ENCODE measurements around the gene GSTP1. TPM values are rescaled to one million over a fixed set of nuclear protein-coding genes. Genes with fewer than 3 reads are reported as not detected.

GSTP1 gene
- total RNA-seq, 1 donor from 2014 or later: 978 TPM

DNA sequence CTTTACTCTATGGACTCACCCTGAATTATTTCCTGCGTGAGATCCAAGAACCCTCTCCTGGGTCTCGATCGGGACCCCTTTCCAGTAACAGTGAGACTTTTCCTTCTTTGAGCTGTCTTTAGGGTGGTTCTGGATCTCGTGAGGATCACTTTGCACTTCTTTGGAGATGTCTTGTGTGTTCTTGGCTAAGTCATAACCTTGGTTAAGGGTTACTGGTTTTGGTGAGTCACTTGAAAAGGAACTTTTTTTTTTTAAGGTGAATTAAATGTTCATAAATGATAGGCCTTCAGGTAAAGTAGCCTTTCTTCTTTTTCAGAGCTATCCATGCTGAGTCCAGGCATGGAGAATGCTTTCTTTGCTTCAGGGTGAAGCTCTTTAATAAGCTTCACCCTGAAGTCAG is 19.4 kb upstream of the GSTP1 start:
- TF ChIP-seq, protein P1, sequence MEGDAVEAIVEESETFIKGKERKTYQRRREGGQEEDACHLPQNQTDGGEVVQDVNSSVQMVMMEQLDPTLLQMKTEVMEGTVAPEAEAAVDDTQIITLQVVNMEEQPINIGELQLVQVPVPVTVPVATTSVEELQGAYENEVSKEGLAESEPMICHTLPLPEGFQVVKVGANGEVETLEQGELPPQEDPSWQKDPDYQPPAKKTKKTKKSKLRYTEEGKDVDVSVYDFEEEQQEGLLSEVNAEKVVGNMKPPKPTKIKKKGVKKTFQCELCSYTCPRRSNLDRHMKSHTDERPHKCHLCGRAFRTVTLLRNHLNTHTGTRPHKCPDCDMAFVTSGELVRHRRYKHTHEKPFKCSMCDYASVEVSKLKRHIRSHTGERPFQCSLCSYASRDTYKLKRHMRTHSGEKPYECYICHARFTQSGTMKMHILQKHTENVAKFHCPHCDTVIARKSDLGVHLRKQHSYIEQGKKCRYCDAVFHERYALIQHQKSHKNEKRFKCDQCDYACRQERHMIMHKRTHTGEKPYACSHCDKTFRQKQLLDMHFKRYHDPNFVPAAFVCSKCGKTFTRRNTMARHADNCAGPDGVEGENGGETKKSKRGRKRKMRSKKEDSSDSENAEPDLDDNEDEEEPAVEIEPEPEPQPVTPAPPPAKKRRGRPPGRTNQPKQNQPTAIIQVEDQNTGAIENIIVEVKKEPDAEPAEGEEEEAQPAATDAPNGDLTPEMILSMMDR (IDR thresholded peaks at IDR 0.05; ENCODE audit: unreplicated experiment): no peak
- Mint-ChIP-seq H3K36me3 (ENCODE audit: insufficient read depth) (no peaks in the 10 kb centered on the region), H3K4me3 (ENCODE audit: low read depth) (no peak overlapping the region), H3K9me3 (ENCODE audit: low read depth) (no peaks in the 10 kb centered on the region), H3K27me3 (peaks cover 4% of the 10 kb centered on the region), H3K4me1 (ENCODE audit: low read depth) (peaks cover 6% of the 10 kb centered on the region), H3K27ac (no peak overlapping the region)
- no peak for DNase-seq (ENCODE audit: low spot score, unreplicated experiment)

DNA sequence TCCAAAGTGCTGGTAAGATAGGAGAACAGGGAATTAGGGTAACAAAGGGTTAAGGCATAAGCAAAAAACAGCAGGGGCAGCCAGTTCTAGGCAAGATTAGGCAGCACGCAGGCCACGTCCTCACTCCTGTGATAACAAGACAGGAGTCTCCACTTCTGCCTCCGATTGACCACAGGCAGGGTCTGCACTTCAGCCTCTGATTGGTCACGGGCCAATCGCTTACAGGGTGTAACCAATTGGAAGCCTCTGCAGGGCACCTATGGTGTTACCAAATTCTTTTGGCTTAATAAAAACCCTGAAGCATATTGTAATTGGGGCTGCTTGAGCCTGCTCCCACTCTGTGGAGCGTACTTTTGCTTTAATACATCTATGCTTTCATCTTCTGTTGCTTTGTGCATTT is 12.2 kb upstream of the GSTP1 start:
- no peaks in the 10 kb centered on the region for H3K36me3 Mint-ChIP-seq (ENCODE audit: insufficient read depth)
- H3K4me3 Mint-ChIP-seq (ENCODE audit: low read depth): no peak overlapping the region
- H3K9me3 Mint-ChIP-seq (ENCODE audit: low read depth): no peaks in the 10 kb centered on the region
- no peak overlapping the region for H3K27ac Mint-ChIP-seq
- TF ChIP-seq, protein P1 (IDR thresholded peaks at IDR 0.05; ENCODE audit: unreplicated experiment): no peak
- no peak for DNase-seq (ENCODE audit: low spot score, unreplicated experiment)
- peaks cover 12% of the 10 kb centered on the region for H3K4me1 Mint-ChIP-seq (ENCODE audit: low read depth)
- H3K27me3 Mint-ChIP-seq: peaks cover 4% of the 10 kb centered on the region

DNA sequence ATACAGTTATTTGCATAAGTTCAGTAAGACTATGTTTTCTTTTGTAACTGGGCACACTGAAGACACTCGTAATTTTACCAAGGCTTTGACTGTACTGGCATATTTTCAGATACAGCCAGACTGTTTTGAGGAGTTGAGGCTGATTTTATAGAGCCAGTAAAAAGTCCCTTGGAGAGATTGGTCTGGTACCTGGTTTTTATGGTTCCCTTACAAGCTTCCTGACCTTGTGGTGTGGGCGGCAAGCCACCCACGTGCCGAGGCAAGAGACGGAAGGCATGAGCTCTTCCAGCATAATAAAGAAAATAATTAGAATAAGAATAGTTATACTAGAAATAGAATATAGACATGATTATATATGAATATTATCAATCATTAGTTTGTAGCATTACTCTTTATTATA is 11.3 kb upstream of the GSTP1 start:
- Mint-ChIP-seq H3K36me3 (ENCODE audit: insufficient read depth) (no peaks in the 10 kb centered on the region), H3K9me3 (ENCODE audit: low read depth) (no peaks in the 10 kb centered on the region), H3K27me3 (peaks cover 4% of the 10 kb centered on the region), H3K4me3 (ENCODE audit: low read depth) (no peak overlapping the region), H3K4me1 (ENCODE audit: low read depth) (peaks cover 12% of the 10 kb centered on the region), H3K27ac (no peak overlapping the region)
- TF ChIP-seq, protein P1 (IDR thresholded peaks at IDR 0.05; ENCODE audit: unreplicated experiment): no peak
- DNase-seq (ENCODE audit: low spot score, unreplicated experiment): no peak

DNA sequence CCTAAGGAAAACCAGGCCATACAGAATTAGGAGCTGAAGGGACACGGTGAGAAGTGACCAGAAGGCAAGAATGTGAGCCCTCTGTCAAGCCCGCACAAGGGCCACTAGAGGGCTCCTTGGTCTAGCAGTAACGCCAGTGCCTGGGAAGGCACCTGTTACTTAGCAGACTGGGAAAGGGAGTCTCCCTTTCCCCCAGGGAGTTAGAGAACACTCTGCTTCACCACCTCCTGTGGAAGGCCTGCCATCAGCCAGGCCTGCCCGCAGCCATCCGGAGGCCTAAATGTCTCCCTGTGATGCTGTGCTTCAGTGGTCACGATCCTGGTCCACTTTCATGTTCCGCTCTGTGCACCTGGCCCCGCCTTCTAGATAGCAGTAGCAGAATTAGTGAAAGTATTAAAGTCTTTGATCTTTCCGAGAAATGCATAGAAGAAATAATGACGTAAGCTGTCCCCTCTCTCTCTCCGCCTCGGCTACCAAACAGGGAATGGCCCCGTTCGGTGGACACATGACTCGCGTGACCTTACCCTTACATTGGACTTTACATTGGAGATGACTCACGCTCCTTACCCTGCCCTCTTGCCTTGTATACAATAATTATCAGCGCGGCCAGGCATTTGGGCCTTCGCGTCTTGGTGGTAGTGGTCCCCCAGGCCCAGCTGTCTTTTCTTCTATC is 10.7 kb upstream of the GSTP1 start:
- H3K36me3 Mint-ChIP-seq (ENCODE audit: insufficient read depth): no peaks in the 10 kb centered on the region
- H3K9me3 Mint-ChIP-seq (ENCODE audit: low read depth): no peaks in the 10 kb centered on the region
- peak; percentile 48 for DNase-seq (ENCODE audit: low spot score, unreplicated experiment)
- peak overlapping the region; percentile 71 for H3K27ac Mint-ChIP-seq
- H3K27me3 Mint-ChIP-seq: peaks cover 4% of the 10 kb centered on the region
- H3K4me3 Mint-ChIP-seq (ENCODE audit: low read depth): no peak overlapping the region
- H3K4me1 Mint-ChIP-seq (ENCODE audit: low read depth): peaks cover 13% of the 10 kb centered on the region
- TF ChIP-seq, protein P1 (IDR thresholded peaks at IDR 0.05; ENCODE audit: unreplicated experiment): peak; percentile 90

DNA sequence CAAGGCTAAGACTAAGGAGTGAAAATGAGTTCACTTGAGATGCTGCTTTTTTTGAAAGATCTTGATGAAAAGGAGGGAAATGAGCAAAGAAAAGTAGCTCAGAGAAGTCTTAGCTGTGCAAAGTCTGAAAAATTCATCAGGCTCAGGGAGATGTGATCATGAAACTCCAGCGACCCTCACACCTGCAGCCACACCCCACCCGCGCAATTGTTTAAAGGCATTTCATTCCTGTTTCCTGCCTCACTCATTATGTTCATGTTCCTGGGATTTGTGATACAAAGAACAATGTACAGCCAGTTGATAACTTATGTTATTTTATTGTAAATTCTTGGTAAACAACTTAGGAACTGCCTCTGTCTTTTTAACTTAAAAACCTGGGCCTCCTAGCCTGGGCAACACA is 8.7 kb upstream of the GSTP1 start:
- H3K27ac Mint-ChIP-seq: peak overlapping the region; percentile 73
- H3K9me3 Mint-ChIP-seq (ENCODE audit: low read depth): no peaks in the 10 kb centered on the region
- H3K36me3 Mint-ChIP-seq (ENCODE audit: insufficient read depth): no peaks in the 10 kb centered on the region
- H3K27me3 Mint-ChIP-seq: peaks cover 4% of the 10 kb centered on the region
- TF ChIP-seq, protein P1 (IDR thresholded peaks at IDR 0.05; ENCODE audit: unreplicated experiment): no peak
- no peak overlapping the region for H3K4me3 Mint-ChIP-seq (ENCODE audit: low read depth)
- DNase-seq (ENCODE audit: low spot score, unreplicated experiment): no peak
- H3K4me1 Mint-ChIP-seq (ENCODE audit: low read depth): peaks cover 23% of the 10 kb centered on the region

Data from progenitor cell of endocrine pancreas (in vitro differentiated cells).